Renal cortex interstitium (tissue), 11 donors: ENCODE results near the gene SEMA3A. TPM values are rescaled to one million over a fixed set of nuclear protein-coding genes. Genes with fewer than 3 reads are reported as not detected.

Source experiments
- DNase-seq, 11 donors: peaks; one replicate each; pipeline ENCODE4 v3.0.0-alpha.2; 2013; ENCODE audit warnings: low read depth in 9 of 11, low spot score in 4 of 11; ENCODE audit errors: extremely low read depth in 1 of 11
- polyA plus RNA-seq, 3 donors: library from polyadenylated mRNA; unstranded; fragments of 120-200 nt; gene quantifications; one replicate each; pipeline ENCODE4 v1.2.1, GENCODE V29; 2013; ENCODE audit not compliant: insufficient read length in 3 of 3

Gene SEMA3A
- polyA plus RNA-seq, 3 donors = 10.8 to 16.4 (median 15.6) TPM

- no peak for DNase-seq
Observed at GRCh38 chr7:84134169-84134568, 60.4 kb downstream of the SEMA3A start.

- DNase-seq = no peak
Observed at GRCh38 chr7:84125654-84126053, 68.9 kb downstream of the SEMA3A start.

- DNase-seq = no peak
Observed at GRCh38 chr7:84123965-84124547, 70.5 kb downstream of the SEMA3A start.

- DNase-seq = no peak
Observed at GRCh38 chr7:84122582-84123360, 71.8 kb downstream of the SEMA3A start.

- no peak for DNase-seq
Observed at GRCh38 chr7:84117304-84117703, 77.3 kb downstream of the SEMA3A start.

GRCh38 chr7:84113906-84114850, 80.4 kb downstream of the SEMA3A start:
- no peak for DNase-seq

GRCh38 chr7:84113286-84113685, 81.3 kb downstream of the SEMA3A start:
- peak in 3 of 11 donors; percentile 33 to 43 (median 34) for DNase-seq

GRCh38 chr7:84112771-84113170, 81.8 kb downstream of the SEMA3A start:
- DNase-seq = no peak

- no peak for DNase-seq
Observed at GRCh38 chr7:84111842-84112241, 82.7 kb downstream of the SEMA3A start.

- DNase-seq = no peak
Observed at GRCh38 chr7:84110400-84110799, 84.2 kb downstream of the SEMA3A start.

- DNase-seq = no peak
Observed at GRCh38 chr7:84108787-84109186, 85.8 kb downstream of the SEMA3A start.

- no peak for DNase-seq
Observed at GRCh38 chr7:84108119-84108518, 86.5 kb downstream of the SEMA3A start.

GRCh38 chr7:84107259-84107658, 87.3 kb downstream of the SEMA3A start:
- DNase-seq = no peak

- DNase-seq = no peak
Observed at GRCh38 chr7:84106291-84106690, 88.3 kb downstream of the SEMA3A start.

GRCh38 chr7:84105586-84105985, 89.0 kb downstream of the SEMA3A start:
- no peak for DNase-seq

- DNase-seq = no peak
Observed at GRCh38 chr7:84104826-84105225, 89.8 kb downstream of the SEMA3A start.

- no peak for DNase-seq
Observed at GRCh38 chr7:84102213-84102612, 92.4 kb downstream of the SEMA3A start.

GRCh38 chr7:84100866-84101265, 93.7 kb downstream of the SEMA3A start:
- no peak for DNase-seq

- DNase-seq = no peak
Observed at GRCh38 chr7:84095971-84096370, 98.6 kb downstream of the SEMA3A start.

GRCh38 chr7:84092207-84092606, 102.4 kb downstream of the SEMA3A start:
- DNase-seq = no peak
